HG02885 (cell line): ENCODE data around the gene CCDC107.

ENCODE experiments used
- ATAC-seq: cut with Tn5 transposase; IDR thresholded peaks from one replicate; pipeline ENCODE4 v1.9.1; 2021; ENCODE audit warnings: mild to moderate bottlenecking; ENCODE audit not compliant: unreplicated experiment, poor library complexity

CCDC107 gene

GRCh38 chr9:35658968-35659220 lies 802 bp downstream of the CCDC107 start:
- ATAC-seq = no peak

GRCh38 chr9:35659340-35659739 lies 1.2 kb downstream of the CCDC107 start:
- ATAC-seq = no peak

- no peak for ATAC-seq
Measured at GRCh38 chr9:35660966-35661415, 2.9 kb downstream of the CCDC107 start.

- no peak for ATAC-seq
Measured at GRCh38 chr9:35661756-35662350, 3.8 kb downstream of the CCDC107 start.

- no peak for ATAC-seq
Measured at GRCh38 chr9:35662437-35662836, 4.3 kb downstream of the CCDC107 start.

- ATAC-seq = peak; percentile 80
Measured at GRCh38 chr9:35664531-35665470, 6.7 kb downstream of the CCDC107 start, which contains the start of gene ARHGEF39. ARHGEF39 (minus strand) TSS chr9:35665195; CDS start chr9:35665169, 26 bp downstream.

GRCh38 chr9:35665471-35665818 lies 7.4 kb downstream of the CCDC107 start:
- no peak for ATAC-seq

- no peak for ATAC-seq
Measured at GRCh38 chr9:35666045-35666444, 8.0 kb downstream of the CCDC107 start.

GRCh38 chr9:35666549-35666948 lies 8.5 kb downstream of the CCDC107 start:
- ATAC-seq = no peak

GRCh38 chr9:35667939-35668338 lies 9.8 kb downstream of the CCDC107 start:
- no peak for ATAC-seq

- no peak for ATAC-seq
Measured at GRCh38 chr9:35669331-35670145, 11.4 kb downstream of the CCDC107 start.

- ATAC-seq = no peak
Measured at GRCh38 chr9:35673132-35674024, 15.3 kb downstream of the CCDC107 start, which contains the start of gene CA9. CA9 (plus strand) TSS chr9:35673928; CDS start chr9:35673960, 32 bp downstream.

GRCh38 chr9:35674025-35674361 lies 15.9 kb downstream of the CCDC107 start:
- ATAC-seq = no peak

- ATAC-seq = no peak
Measured at GRCh38 chr9:35675204-35675603, 17.1 kb downstream of the CCDC107 start.

- ATAC-seq = no peak
Measured at GRCh38 chr9:35675732-35676392, 17.8 kb downstream of the CCDC107 start.

GRCh38 chr9:35679091-35679490 lies 21.0 kb downstream of the CCDC107 start:
- ATAC-seq = no peak

GRCh38 chr9:35679766-35680330 lies 21.8 kb downstream of the CCDC107 start:
- no peak for ATAC-seq

- peak; percentile 66 for ATAC-seq
Measured at GRCh38 chr9:35680331-35681105, 22.4 kb downstream of the CCDC107 start.
